ENCODE measurements around the gene FFAR2.

Gene FFAR2

DNA sequence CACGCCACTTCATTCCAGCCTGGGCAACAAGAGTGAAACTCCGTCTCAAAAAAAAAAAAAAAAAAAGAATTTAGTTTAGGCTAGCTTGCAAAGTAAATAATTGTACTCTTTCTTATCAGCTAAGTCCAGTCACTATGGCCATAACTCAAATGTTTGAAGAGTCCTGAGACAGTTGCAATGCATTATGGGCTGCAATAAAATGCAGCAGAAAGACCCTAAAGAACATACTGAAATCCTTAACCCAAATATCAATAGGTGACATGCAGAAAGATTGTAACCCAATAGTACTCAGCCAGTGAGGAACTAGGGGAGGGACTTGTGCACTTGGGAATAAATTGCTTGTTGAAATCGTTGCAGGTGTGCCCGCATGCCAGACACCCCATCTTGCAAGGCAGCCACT, 20.9 kb upstream of the FFAR2 start:
- no peak for DNase-seq

DNA sequence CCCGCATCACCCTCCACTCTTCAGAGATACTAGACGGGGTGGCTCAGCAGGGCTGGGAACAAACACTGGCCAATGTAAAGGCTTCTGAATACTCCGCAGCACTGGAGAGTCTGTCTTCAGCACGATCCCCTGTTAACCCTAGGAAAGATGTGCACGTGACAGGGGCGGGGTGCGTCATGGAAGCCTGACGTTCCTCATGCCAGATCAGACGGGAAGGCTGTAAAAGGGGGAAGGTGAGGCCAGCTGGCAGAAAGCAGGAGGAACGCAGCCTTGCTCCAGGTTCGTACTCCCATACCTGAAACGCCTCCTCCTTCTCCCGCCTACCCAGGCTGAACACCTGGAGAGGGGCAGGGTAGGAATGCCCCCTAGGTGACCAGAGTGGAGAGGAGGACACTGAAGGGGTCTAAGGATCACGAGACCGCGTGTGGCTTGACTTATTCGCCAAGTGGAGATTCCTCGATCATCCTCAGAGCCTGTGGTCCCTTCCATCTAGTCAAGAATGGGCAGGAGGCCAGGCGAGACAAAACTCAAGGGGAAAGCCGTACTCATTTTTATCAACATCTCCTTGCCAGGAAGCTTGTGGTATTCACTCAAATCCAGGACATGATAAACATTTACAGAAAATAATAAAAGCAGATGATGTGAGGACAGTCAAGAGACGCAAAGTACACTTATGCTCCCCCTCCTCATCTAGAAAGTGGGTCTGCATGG, 18.2 kb upstream of the FFAR2 start:
- no peak for DNase-seq

DNA sequence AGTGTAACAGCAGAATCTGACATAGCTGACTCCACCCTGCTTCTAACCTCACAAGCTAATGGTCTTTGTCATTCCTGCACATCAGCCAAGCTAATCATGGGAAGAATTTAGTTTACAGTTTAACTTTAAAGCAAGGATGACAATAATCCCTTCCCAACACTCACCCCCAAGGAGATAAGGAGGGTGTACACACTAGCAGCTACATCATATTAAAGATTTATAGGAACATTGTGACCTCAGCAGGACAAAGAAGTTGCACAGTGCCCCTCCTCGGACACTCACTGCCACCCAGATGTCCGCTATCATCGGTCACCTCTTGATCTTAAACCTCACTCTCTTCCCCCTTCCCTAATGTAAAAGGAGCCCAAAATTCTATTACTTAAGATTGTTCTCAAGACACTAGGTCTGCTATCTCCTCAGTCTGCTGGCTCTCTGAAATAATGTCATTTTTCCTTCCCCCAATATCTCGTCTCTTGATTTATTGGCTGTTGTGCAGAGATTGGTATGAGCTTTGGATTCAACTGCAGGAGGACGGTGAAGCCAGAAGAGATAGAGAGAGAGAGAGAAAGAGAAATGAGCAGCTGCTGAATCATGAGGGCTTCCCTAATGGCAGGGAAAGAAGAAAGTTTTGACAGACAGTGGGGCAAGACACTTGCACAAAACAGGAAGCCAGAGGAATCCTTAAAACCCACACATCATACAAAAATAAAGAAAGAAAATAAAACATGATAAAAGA, 17.5 kb upstream of the FFAR2 start:
- DNase-seq: no peak

DNA sequence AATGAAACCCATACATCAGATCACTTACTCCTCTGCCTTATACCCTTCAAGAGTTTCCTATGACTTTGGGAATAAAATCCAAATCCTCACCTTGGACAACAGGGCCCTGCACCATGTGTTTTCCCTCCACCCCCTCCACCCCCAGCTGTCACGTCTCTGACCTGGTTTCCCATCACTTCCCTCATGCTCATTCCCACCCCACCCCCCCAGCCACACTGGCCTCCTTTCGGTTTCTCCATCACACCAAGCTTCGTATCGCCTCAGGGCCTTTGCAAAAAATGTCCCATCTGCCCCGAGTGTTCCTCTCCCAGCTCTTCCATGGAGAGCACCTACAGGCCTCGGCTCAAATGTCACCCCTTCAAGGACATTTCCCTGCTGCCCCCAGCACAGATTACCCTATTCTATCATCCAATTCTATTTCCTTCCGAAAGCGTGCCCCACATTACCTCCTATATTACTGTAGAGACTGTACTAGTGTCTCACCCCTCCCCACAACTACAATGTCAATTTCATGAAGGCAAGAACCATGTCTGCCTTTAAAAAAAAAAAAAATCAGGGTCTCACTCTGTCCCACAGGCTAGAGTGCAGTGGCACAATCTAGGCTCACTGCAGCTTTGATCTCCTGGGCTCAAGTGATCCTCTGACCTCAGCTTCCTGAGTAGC, 16.8 kb upstream of the FFAR2 start:
- no peak for DNase-seq

DNA sequence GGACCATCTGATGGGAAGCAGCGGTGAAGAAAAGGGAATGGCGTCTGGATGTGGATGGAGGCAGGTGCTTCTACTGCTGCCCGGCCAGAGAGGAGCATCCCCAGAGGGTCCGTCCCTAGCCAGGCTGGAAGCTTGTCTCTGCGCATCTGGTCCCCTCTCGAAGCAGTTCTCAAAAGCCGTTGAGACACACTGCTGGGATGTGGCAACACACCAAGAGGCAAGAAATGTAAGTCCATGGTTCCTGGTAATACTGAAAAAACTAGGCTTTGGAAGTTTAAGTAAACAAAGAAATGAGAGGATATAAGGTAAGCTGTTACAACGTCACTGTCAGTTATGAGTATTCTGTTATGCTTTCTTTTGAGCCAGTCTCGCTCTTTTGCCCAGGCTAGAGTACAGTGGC, 15.1 kb upstream of the FFAR2 start:
- no peak for DNase-seq

DNA sequence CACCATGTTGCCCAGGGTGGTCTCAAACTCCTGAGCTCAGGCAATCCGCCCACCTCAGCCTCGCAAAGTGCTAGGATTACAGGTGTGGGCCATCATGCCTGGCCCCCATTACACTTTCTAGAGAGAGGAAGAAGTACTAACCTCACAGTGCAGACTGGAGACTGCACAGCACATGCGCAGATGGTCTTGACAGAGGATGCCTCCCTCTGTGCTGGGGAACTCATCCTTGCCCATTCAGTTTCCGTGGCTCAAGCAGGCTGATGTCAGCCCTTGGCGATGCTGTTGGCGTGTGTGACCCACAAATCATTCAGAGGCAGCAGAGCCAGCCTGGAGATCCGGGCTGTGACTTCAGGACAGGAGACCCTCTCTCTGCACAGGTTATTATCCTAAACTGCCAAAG, 14.6 kb upstream of the FFAR2 start:
- no peak for DNase-seq

DNA sequence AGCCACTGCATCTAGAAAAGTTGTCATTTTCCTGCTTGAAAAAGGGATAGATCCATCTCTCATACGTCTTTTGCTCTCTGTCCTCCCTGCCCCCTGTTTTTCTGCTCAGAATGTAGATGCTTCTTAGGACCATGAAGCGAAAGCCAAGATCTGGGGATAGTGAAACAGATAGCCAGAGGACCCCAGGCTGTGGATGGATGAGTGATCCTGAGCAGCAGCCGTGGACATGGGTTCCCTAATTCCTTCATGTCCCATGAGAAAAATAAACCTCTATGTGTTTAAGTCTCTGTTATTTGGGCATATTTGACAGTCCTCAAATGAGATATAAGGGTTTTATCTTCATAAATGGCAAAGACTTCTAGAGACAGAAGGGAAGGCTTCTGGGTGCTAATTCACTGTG, 12.2 kb upstream of the FFAR2 start:
- no peak for DNase-seq

DNA sequence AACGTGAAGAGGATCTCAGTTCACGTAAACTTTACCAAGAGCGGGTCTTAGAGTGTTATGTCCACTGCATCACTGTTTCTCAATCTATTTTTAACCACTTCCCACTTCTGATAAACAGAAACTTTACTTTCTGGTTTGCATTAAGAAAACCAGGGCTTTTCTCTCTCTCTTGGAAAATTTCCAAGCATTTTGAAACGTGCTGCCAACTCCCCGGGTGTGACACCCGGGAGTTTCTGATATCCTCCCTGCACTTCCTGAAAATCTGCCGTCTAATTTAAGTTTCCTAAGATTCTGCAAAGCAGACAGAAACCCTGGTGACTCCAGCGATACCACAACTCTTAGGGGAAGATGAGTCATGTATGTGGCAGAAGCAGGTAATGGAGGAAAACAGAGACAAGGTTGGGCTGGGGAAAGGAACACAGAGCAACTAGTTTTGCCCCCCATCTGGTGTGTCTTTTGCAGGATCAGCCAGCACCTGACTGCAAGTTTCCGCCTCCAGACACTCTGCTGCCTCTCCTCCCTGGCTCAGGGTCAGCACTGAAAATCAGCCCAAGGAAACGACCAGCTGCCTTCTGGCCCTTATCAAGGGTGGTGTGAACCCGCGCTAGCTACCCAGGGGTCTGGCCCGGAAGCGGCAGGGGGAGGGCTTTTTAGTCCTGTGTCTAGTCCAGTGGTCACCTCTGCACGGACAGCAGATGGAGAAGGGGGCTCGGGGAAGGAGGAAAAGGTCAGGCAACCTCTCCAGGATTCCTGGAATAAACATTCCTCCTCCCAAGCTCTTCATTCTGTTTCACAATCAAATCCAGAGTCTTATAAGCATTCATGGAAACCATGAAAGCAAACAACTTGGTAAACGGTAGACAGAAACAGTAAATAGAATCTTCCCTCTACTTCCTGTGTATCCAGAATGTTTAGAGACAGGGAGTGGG, 11.3 kb upstream of the FFAR2 start:
- DNase-seq: peak; percentile 67

DNA sequence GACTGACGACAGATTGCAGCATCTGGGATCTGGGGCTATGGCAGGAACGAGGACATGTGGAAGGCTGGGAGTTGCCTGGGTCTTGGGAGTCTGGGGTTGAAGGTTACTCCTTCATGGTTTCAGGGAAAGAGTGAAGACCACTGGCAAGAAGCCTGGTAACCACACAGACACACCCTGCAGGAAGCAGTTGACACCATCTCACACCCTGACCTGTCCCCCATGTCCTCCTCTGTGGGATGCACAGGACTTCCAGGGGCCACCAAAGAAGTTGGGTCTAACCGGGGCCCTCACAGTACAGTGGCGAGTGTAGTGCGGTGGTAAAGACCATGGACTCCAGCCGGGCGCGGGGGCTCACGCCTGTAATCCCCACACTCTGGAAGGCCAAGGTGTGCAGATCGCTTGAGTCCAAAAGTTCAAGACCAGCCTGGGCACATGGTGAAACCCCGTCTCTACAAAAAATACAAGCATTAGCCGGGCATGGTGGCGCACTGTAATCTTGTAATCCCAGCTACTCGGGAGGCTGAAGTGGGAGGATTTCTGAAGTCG, 10.6 kb upstream of the FFAR2 start:
- DNase-seq: no peak

DNA sequence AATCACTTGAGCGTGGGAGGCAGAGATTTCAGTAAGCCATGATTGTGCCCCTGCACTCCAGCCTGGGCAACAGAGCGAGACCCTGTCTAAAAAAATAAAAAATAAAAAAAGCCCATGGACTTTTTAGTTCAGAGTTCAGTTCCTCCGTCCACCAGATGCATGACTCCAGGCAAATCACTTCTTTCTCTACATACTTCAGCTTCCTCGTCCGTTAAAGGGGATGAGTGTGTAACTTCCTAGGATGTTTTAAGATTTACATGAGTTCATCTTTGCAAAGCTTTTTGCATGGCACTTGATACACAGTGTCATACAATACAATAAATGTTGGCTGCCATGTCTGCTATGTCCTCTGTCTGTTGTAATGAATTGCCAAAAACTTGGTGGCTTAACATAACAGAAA, 10.0 kb upstream of the FFAR2 start:
- no peak for DNase-seq

DNA sequence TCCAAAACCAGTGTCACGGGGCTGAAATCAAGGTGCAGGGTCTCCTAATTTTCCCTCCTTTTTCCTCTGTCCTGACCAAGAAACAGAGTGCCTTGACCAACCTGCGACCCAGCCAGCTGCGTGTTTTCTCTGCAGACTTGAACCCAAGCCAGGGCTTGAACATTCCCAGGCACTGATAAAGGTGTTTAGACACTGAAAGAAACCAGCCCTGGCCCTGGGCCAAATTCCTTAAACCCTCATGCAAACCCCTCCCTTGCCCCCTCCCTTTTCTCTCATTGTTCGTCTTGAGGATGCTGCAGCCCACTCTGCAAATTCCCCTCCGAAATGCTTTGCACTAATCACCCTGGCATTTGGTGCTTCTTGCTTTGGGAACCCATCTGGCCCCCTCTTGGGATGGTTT, 9.5 kb upstream of the FFAR2 start:
- DNase-seq: no peak

DNA sequence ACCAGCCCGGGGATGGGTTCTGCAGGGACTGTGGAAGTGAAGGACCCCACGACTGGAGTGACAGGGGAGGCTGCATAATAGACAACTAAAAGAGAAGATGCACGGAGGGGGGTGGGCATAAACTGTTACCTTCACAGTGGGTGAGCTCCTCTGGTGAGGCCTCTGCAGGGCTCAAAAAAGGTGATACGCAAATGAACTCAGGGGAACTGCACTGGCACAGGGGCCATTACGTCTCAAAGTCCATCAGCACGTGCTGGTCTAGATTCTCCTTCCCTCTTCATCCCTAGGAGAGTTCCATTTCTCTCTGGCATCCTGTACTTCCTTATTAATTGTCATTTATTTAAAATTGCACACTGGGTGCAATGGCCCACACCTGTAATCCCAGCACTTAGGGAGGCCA, 8.1 kb upstream of the FFAR2 start:
- DNase-seq: no peak

DNA sequence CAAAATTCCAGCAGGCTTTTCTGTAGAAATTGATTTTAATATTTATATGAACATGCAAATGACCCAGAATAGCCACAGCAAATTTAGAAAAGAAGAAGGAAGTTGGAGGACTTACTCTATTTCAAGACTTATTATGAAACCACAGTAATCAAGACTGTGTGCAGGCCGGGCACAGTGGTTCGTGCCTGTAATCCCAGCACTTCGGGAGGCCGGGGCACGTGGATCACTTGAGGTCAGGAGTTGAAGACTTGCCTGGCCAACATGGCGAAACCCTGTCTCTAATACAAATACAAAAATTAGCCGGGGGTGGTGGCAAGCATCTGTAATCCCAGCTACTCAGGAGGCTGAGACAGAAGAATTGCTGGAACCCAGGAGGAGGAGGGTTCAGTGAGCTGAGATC, 6.0 kb upstream of the FFAR2 start:
- DNase-seq: peak; percentile 76

DNA sequence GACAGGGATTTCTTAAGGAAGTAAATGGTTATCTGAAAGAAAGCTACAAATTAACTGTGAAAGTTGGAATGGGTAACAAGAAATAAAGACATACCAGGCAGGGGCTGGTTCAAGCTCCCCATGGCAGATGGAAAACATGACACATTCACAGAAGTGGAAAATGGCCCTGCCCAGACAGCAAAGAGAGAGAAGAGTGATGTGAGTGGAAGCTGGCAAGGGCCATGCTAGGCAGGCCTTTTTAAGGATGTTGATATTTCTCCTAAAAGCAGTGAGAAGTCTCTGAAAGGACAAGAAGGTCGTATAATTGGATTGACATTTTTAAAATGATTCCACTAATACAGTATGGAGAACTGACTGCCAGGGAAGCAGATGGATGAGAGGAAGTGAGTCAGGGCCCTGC, 3.3 kb upstream of the FFAR2 start:
- DNase-seq: no peak

DNA sequence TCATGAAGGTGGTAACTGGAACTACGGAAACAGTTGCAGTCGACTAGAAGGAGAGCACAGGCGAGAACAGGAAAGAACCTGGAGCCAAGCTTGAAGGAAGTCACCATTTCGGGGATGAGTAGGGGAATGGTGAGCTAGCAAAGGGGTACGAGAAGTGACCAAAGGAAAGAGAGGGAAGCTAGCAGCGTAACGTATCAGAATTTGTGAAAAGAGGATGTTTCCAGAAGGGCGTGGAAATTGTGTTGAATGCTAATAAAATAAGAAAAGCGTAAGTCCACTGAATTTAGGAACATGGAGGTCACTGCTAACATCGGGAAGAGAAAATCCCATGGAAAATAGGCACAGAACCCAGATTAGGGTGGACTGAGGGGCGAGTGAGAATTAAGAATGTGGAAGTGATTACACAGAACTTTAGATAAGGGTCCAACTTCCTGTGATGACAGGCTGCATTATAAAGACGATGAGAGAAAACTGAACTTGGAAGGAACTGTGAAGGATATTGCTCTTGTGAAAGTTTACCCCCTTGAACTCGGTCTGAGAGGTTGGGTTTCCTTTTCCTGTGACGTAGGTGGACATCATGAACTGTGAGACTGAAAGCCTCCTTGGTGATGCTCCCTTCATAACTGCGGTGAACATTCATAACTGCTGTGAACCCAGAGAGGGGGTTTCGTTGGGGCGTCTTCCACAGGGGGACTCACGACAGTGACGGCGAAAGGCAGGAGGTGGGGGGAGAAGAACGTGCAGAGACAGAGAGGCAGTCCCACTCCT, 2.0 kb upstream of the FFAR2 start:
- DNase-seq: peak; percentile 64

DNA sequence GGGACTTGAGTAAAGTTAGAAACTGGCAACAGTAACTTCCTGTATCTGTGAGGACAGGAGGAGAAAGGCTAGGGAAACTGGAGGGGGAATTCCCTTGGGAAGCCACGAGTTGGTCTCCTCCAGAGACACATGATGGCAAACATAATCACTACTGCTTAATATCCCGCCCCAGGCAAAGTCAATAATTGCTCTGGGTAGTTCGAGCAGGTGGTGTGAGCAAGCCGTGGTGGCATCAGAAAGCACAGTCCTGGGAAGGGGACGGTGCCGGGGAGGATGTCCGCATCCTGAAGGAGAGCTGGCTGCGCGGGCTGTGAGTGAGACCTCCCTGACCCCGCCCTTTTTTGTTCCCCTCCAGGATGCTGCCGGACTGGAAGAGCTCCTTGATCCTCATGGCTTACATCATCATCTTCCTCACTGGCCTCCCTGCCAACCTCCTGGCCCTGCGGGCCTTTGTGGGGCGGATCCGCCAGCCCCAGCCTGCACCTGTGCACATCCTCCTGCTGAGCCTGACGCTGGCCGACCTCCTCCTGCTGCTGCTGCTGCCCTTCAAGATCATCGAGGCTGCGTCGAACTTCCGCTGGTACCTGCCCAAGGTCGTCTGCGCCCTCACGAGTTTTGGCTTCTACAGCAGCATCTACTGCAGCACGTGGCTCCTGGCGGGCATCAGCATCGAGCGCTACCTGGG, 1.4 kb downstream of the FFAR2 start:
- DNase-seq: no peak

DNA sequence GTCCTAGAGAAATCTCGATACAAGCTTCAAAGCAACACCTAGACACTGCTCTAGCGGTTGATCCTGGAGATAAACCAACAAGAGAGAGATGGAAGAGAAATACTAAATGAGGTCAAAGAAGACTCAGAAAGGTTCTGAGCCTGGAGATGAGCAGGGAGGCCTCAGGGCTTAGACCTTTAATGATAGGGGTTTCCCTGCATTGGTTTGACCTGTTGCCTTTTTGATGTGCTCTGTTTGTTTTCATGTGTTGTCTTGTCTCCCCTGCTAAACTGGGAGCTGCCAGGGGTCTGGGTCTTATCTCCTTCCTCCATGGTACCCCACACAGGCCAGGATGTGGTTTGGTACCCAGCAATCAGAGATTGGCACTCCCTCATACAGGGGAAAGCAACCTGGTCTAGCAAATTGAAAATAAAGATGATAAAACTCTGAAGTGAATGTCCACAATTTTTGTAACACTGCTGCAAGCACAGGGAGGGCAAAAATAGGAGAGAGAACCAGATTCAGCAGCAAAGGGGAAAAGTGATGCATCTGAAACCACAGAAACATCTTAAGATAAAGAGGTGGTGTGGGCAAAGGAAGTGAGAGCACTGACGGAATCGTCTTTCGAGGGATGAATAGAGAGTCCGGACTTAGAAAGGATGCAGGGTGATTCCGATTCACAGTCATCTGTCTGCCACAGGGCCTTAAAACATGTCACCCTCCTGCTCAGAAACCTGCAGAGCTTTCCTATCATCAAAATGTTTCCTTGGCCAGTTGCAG, 3.5 kb downstream of the FFAR2 start:
- no peak for DNase-seq

DNA sequence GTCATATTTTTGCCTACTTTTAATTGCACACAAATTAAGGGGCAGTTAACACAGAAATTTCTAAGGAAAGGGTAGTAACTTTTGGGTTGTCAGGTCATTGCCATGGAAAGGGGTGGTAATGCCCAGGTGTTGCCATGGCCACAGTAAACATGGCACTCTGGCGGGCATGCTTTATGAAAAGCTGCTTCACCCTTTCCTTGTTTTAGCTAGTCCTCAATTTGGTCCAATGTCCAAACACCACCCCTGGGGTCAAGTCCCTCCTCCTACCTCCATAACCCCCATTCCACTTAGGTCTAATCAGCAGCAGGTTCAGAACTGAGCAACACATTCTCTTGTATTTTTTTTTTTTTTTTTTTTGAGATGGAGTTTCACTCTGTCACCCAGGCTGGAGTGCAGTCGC, 6.6 kb downstream of the FFAR2 start:
- DNase-seq: no peak

DNA sequence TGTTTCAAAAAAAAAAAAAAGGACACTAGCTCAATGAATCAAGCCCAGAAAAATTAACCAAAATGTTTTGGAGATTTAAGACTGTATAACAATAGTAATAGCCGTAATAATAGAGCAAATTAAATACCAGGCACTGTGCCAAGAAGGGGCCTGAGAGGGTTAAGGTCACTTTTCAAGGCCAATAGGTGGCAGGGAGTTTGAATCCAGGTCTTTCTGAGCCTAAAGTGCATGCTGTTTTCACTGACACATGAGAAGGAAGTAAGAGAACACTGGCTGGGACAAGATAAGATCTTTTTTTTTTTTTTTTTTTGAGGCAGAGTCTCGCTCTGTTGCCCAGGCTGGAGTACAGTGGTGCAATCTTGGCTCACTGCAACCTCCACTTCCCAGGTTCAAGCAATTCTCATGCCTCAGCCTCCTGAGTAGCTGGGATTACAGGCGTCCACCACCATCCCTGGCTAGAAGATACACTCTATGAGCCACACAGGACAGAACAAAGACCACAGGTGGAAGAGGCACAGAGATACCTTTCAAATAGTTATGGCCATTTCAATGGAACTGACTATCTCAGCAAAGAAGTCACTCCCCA, 7.7 kb downstream of the FFAR2 start:
- no peak for DNase-seq

DNA sequence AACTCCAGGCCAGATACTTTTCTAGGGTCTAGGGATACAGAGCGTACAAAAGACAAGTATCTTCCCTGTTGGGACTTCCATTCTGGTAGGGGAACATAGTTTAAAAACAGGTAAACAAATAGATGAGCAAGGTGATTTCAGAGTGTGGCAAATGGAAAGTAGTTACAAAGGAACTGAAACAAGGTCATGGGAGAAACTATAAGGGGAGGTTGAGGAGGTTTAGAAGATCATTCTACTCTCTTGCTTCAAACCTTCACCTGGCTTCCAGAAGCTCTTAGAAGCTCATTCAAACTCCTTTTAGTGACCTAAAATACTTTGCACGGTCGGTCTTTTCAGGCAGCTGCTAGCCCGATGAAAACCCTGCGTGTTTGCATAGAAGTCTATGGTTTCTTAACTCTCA, 9.1 kb downstream of the FFAR2 start:
- DNase-seq: no peak
